ENCODE results near the gene XXYLT1.

The XXYLT1 gene

GRCh38 chr3:195148549-195148948 is 122.4 kb downstream of the XXYLT1 start:
- no peak for DNase-seq

- DNase-seq: no peak
Observed at GRCh38 chr3:195147649-195148080, 123.3 kb downstream of the XXYLT1 start.

DNA sequence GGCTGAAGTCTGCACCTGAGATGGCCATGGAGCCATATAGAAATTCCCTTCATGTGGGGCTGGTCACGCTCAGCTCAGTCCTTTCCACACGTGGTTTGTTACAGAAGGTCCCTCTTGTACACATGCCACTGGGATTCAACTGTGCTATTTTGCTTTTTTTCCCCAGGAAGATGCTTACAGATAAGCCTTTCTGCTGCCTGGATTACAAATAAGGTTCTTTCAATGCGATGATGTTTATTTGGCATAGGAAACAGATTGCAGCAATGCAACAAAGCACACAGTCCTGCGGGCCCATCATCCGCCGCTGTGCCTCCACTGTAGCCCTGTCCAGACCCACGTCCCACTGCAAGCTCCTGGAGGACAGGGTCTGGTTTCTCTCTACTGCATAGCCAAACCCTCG is 124.8 kb downstream of the XXYLT1 start:
- DNase-seq: no peak

GRCh38 chr3:195145579-195145978 is 125.4 kb downstream of the XXYLT1 start:
- no peak for DNase-seq

DNA sequence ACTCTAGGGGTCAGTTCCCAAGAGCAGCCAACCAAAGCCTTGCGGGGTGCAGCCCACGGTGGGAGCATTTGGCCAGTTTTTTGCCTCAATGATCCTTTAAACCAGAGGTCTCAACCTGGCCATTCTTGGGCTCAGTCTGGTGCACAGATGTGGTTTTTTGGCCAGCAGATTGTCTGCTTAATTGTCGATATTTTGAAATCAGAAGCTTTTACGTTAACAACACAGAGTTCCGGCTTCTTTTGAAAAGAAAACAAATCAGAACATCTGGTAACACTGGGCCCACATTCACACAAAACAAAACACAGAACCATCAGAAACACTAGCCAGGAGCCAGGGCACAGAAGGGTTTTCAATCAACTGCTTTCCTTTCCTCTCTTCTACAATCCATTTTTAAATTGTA is 127.7 kb downstream of the XXYLT1 start:
- DNase-seq: no peak

GRCh38 chr3:195142519-195142918 is 128.4 kb downstream of the XXYLT1 start:
- no peak for DNase-seq

DNA sequence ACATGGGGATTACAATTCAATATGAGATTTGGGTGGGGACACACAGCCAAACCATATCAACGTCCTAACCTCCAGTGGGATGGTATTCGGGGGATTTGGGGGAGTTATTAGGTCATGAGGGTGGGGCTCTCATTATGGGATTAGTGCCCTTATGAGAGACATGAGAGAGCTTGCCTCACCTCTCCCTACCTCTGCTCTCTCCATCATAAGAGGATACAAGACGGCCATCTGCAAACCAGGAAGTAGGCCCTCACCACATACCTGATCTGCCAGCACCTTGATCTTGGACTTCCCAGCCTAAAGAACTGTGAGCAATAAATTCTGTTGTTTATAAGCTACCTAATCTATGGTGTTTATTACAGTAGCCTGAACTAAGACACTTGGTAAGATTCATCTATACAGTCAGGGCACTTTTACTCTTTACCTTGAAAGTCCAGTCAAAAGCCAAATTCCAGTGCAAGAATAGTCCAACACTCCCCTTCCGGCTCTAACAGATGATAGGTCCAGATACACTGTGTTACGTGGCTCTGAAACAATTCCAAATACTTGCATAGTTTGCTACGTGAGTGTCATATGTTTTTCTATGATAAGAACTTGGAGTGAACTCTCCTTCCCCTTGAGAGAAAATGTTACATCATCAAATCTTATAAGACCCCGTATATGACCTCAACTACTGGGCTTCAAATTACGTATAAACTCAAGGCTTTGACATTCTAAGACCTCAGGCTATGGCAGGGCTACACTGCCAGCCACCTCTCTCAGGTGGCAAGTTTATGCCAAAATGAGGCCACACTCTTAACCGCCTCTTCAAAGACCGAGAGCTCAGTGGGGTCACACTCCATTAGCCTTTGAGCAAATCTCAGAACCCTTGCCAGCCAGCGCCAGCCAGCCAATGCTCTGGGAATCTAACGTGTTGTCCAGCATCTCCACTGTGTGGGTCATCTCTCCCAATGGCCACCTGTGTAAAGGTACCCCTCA is 129.9 kb downstream of the XXYLT1 start:
- DNase-seq: no peak

GRCh38 chr3:195140410-195140809 is 130.5 kb downstream of the XXYLT1 start:
- DNase-seq: no peak

- DNase-seq: no peak
Observed at GRCh38 chr3:195139876-195140240, 131.1 kb downstream of the XXYLT1 start.

GRCh38 chr3:195139091-195139875 is 131.7 kb downstream of the XXYLT1 start:
- DNase-seq: no peak

GRCh38 chr3:195137638-195138588 is 133.0 kb downstream of the XXYLT1 start:
- no peak for DNase-seq

GRCh38 chr3:195135917-195136316 is 135.0 kb downstream of the XXYLT1 start:
- no peak for DNase-seq

- DNase-seq: no peak
Observed at GRCh38 chr3:195134431-195134830, 136.5 kb downstream of the XXYLT1 start.

- no peak for DNase-seq
Observed at GRCh38 chr3:195133462-195133861, 137.5 kb downstream of the XXYLT1 start.

DNA sequence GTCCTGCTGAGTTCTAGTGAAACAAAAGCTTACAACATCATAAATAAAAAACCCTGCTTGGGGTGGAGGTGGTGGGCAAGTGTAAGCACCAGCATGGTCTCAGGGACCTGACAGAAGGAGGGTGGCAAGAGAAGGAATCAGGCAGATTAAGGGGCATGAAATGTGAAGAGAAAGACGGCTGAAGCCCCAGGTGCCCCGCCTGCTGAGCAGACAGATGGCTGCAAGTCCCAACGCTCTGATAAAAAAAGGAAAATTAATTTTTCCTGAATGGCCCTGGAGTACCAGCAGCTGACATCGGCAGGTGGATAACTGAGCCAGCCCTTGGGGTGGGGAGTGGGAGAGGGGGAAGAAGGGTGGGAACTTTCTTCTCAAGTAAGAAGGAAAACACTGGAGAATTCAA is 137.9 kb downstream of the XXYLT1 start:
- DNase-seq: no peak

DNA sequence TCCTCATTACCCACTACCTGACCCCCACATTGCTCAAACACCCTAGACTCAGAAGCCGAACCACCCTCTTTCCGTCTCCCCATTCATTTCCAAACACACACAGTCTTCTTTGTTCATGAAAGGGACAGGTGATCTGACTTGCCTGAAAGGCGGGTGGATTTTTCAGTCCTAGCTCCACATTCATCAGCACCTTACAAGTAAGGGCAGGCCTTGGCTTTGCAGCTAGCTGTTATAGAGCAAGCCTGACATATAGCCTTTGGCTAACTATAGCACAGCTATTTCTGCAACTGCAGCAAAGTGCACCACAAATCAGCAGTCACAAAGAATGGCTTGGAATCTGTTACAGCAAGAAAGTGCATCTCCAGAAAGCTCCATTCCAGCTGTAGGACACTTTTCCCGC is 139.8 kb downstream of the XXYLT1 start:
- DNase-seq: no peak

DNA sequence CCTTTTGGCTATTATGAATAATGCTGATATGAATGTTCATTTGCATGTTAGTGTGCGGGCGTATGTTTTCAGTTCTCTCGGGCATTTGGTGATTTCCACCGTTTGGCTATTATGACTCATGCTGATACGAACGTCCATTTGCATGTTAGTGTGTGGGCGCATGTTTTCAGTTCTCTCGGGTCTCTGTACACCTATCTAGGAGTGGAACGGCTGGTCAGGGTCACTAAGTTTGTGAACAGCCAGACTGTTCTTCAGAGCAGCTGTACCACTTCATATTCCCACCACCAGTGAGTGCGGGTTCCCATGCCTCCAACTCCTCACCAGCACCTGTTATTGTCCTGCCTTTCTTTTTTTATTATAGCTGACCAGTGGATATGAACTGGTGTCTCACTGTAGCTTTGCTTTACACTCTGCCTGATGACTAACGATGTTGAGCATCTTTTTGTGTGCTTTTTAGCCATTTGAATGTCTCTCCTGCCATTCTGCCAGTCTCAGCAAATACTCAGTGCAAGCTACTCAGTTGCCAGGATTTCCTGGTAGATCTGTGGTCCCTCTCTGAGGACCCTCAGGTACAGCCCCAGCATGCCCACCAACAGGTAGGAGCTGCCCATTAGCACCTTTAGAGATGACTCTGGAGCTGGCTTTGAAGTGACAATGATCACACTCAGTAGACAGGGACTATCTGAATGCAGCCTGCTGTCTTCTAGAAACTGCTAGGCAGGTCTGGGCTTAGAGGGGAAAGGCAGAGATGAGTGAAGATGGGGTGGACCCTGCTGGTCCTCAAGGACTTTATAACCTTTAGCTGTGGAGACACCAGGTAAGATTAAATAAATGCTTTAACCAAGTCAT is 141.1 kb downstream of the XXYLT1 start:
- DNase-seq: no peak

- no peak for DNase-seq
Observed at GRCh38 chr3:195129072-195129643, 141.8 kb downstream of the XXYLT1 start.

- no peak for DNase-seq
Observed at GRCh38 chr3:195128255-195129071, 142.5 kb downstream of the XXYLT1 start.

DNA sequence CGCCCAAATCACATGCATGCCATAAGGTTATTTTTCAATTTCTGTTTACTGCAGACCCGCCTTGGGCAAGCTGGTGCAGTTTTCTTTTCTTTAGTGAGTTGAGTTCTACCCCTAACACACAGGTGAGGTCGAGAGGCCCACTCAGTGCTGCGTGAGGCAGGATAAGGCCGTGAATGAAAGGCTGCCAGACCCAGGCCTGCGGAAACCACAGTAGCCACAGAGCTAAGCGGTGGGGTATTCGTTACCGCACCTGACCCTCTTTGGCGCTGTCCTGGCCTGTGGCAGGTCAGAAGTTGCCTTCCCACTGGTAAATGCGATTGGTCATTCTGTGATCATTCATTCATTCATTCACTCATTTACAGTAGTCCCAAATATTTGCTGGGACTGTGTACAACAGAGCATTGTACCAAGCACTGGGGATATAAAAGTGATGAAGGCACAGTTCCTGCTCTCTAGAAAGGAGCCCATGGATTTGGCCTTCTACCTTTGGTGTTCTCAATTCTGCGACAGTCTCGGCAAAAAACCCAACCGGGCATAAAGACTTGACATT is 144.8 kb downstream of the XXYLT1 start:
- no peak for DNase-seq
